ENCODE results near the gene BNIP2. TPM values are rescaled to one million over a fixed set of nuclear protein-coding genes. Genes with fewer than 3 reads are reported as not detected.

BNIP2 gene
- total and polyA plus RNA-seq, 2 of the 13 experiments (the other 11 are each of a cell fraction or from before 2014, with no cell fraction given): 17.4 to 57.6 TPM

- no peak for TF ChIP-seq AFF4 (CRISPR knock-in tag; IDR thresholded peaks at IDR 0.05)
- 0 out of 2 replicates have a peak, but pooled peaks have one; percentile 35 for TF ChIP-seq HDAC1 (CRISPR knock-in tag; IDR thresholded peaks at IDR 0.05)
- no peak for TF ChIP-seq AGO1 (IDR thresholded peaks at IDR 0.05; ENCODE audit: low read depth, low read length, poor library complexity, severe bottlenecking)
- TF ChIP-seq, protein P1, sequence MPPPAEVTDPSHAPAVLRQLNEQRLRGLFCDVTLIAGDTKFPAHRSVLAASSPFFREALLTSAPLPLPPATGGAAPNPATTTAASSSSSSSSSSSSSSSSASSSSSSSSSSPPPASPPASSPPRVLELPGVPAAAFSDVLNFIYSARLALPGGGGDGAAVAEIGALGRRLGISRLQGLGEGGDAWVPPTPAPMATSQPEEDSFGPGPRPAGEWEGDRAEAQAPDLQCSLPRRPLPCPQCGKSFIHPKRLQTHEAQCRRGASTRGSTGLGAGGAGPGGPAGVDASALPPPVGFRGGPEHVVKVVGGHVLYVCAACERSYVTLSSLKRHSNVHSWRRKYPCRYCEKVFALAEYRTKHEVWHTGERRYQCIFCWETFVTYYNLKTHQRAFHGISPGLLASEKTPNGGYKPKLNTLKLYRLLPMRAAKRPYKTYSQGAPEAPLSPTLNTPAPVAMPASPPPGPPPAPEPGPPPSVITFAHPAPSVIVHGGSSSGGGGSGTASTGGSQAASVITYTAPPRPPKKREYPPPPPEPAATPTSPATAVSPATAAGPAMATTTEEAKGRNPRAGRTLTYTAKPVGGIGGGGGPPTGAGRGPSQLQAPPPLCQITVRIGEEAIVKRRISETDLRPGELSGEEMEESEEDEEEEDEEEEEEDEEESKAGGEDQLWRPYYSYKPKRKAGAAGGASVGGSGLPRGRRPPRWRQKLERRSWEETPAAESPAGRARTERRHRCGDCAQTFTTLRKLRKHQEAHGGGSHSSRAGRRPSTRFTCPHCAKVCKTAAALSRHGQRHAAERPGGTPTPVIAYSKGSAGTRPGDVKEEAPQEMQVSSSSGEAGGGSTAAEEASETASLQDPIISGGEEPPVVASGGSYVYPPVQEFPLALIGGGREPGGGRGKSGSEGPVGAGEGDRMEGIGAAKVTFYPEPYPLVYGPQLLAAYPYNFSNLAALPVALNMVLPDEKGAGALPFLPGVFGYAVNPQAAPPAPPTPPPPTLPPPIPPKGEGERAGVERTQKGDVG (CRISPR knock-in tag; IDR thresholded peaks at IDR 0.05; ENCODE audit: borderline replicate concordance): no peak
- TF ChIP-seq ZNF3 (CRISPR knock-in tag; IDR thresholded peaks at IDR 0.05): no peak
- TF ChIP-seq PAF1 (CRISPR knock-in tag; IDR thresholded peaks at IDR 0.05): no peak
- peak; percentile 42; the same call in 1 of the 2 replicates for TF ChIP-seq FOXA3 (CRISPR knock-in tag; IDR thresholded peaks at IDR 0.05)
- TF ChIP-seq, protein P2, sequence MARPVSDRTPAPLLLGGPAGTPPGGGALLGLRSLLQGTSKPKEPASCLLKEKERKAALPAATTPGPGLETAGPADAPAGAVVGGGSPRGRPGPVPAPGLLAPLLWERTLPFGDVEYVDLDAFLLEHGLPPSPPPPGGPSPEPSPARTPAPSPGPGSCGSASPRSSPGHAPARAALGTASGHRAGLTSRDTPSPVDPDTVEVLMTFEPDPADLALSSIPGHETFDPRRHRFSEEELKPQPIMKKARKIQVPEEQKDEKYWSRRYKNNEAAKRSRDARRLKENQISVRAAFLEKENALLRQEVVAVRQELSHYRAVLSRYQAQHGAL (CRISPR knock-in tag; IDR thresholded peaks at IDR 0.05; ENCODE audit: not compliant biosample characterization): no peak
- TF ChIP-seq THYN1 (CRISPR knock-in tag; IDR thresholded peaks at IDR 0.05; ENCODE audit: borderline replicate concordance, low read depth): no peak
- TF ChIP-seq, protein P3, sequence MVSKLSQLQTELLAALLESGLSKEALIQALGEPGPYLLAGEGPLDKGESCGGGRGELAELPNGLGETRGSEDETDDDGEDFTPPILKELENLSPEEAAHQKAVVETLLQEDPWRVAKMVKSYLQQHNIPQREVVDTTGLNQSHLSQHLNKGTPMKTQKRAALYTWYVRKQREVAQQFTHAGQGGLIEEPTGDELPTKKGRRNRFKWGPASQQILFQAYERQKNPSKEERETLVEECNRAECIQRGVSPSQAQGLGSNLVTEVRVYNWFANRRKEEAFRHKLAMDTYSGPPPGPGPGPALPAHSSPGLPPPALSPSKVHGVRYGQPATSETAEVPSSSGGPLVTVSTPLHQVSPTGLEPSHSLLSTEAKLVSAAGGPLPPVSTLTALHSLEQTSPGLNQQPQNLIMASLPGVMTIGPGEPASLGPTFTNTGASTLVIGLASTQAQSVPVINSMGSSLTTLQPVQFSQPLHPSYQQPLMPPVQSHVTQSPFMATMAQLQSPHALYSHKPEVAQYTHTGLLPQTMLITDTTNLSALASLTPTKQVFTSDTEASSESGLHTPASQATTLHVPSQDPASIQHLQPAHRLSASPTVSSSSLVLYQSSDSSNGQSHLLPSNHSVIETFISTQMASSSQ (IDR thresholded peaks at IDR 0.05; ENCODE audit: low read depth): peak; percentile 91
- TF ChIP-seq, protein P3 (CRISPR knock-in tag; IDR thresholded peaks at IDR 0.05; ENCODE audit: borderline replicate concordance): peak; percentile 92
- TF ChIP-seq ZSCAN20 (CRISPR knock-in tag; IDR thresholded peaks at IDR 0.05; ENCODE audit: borderline replicate concordance): no peak
- peak; percentile 64 for TF ChIP-seq POLR2G (IDR thresholded peaks at IDR 0.05; ENCODE audit: low read depth, low read length)
- no peak for TF ChIP-seq ZNF484 (CRISPR knock-in tag; IDR thresholded peaks at IDR 0.05; ENCODE audit: borderline replicate concordance, low read depth)
- TF ChIP-seq, protein P4, sequence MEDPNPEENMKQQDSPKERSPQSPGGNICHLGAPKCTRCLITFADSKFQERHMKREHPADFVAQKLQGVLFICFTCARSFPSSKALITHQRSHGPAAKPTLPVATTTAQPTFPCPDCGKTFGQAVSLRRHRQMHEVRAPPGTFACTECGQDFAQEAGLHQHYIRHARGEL (CRISPR knock-in tag; IDR thresholded peaks at IDR 0.05): no peak
Measured at GRCh38 chr15:59611276-59612260, 77.6 kb downstream of the BNIP2 start, which contains the start of gene GCNT3 (continued).
